NCI-H524 (cell line): ENCODE data around the gene TIMM17B.

ENCODE experiments used
- DNase-seq, 2 experiments: peaks; one replicate each; lab custom pipeline; 2025; lab: John Stamatoyannopoulos, UW

Gene TIMM17B

DNA sequence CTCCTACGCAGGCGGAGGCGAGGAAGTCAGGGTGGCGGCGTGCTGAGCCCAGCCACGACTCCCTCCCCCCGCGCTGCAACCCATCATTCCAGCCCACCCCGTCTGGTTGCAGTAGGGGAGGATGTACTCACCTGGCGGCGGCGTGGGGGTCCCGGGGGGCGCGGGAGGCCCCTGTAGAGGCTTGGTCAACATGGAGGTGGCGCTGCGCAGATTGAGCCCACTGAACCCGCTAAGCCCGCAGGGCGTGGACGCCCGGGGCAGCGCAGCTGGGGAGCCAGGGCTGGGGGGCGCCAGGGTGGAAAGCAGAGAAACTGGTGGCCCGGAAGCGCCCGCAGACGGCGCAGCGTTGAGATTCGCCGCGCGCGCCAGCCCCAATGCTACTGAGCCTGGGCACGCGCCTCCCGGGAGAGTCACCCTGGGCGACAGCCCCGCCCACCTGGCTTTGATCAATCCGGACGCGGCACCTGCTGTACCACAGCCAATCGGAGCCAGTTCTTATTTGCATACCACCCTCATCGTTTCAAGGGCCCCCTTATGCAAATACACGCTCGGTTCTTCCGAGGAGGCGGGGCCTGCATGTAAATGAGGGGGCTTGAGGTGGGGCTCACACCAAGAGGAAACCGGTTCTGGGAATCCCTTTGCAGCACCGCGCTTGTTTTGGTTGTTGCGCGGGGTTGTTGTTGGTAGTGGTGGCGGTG, 21.2 kb upstream of the TIMM17B start, which contains the start of gene PIM2:
Gene PIM2, minus strand, starts transcription at position 382 of the 698 bp plus-strand sequence. Its CDS starts 190 bp downstream, at position 192.
- DNase-seq, result peak; percentile 95 to 97

DNA sequence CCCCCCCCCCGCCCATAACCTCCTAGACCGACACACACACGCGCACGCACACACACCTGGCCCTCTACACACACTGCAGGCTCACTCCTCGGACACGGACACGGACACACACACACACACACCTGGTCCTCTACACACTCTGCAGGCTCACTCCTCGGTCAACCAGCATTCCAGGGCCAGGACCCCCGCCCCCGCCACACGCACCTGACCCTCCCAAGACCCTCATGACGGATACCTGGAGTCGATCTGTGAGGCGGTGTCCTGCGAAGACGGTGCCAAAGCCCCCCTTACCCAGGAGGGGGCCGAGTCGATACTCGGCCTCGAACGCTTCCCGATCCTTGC, 20.7 kb upstream of the TIMM17B start:
- DNase-seq, result no peak

DNA sequence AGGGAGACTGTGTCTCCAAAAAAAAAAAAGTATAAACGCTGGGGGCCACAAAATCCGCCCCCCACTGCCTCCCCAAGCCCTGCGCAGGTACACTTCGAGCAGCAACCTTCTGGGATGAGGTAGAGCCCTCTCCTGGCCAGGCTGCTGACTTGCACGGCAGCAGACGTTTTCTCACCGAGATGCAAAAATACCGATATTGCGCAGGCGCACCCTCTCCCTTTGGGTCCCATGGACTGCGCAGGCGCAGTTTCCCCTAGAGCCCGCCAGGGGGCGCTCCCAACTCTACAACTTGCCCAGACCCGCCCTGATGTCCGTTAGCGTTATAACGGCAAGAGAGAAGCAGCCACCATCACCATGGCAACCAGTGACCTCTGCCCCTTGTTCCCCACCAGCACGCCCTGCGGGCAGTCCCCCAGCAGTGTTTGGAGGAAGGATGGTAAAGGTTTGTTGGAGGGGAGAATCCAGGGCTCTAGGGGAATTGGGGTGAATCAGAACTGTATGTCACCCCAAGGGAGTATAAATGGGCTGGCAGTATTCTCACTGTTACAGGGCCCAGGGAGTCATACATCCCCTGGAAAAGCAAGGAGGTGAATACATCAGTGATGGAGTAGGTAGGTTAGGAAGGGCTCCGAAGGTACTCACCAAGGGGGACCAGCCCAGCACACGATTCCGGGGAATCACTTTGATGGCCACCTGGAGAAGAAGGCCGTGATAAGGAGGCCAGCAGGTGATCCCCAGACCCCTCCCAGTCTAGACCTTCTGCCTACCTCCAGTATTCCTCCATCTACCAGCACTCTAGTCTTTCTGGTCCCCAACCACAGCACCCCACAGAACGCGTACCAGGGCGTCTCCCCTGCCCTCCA, 19.8 kb upstream of the TIMM17B start:
- peak; percentile 91 to 94 for DNase-seq

DNA sequence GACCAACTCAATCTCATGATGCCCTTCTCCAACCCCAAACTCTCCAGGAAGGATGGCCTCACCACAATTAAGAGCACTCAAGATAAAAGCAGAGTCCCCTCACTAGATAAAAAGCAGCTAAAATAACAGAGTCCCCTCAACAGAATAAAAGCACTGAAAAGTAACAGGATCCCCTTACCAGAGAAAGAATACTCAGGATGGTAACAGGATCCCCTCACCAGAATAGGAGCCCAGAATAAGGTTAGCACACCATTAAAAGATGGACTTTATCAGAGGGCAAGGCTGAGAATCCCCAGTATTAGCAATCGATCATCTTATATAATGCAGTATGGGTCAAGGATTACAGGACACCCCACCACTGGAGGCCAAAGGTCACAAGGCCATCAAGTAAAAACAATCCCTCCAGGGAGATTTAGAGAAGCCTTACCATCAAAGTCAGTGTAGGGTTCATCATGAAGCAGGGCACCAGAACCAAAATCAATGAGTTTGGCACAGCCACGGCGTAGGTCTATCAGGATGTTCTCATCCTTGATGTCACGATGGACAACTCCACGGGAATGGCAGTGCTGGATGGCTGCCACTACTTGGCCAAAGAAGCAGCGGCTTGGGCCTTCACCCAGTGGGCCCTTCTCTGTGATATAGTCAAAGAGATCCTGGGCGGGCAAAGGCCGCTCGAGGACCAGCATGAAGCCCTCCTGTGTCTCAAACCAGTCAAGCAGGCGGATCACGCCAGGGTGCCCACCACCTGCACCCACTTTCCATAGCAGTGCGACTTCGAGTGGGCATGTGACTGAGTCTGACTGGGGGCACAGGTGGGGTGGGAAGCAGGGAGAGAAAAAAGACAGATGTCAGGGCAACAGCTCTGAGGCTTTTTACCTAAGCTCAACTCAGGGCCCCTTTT, 17.3 kb upstream of the TIMM17B start:
- DNase-seq, result no peak

DNA sequence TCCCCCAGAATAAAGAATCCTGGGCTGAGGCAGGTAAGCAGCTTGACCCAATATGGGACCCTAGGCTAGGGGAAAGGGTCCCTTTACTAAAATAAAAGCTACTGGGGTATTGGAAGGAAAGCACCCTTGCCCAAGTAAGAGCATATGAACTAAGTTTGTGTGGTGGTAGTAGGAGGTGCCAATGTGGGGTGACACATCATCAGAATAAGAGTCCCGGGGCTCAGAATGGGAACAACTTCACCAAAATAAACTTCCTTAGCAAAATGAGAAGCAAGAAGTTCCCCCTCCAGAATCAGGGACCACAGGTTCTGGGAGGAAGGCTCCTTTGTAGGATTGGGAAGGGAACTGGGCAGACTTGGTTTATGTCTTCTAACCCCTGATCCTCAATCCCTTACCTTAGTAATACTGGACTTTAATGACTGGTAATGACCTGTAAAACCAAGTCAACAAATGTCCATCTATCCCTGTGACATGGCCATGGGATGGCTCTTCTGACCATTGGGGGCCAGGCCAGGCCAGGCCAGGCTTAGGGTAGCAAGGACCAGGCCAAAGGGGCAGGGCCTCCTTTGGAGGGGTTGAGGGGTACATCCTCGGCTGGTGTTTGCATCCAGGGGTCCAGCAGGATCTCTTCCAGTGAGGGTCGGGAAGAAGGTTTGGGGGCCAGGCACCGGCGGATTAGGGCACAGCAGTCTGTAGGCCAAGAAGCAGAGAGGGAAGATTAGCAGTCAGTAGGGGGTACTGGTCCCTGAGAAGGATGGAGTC, 16.2 kb upstream of the TIMM17B start:
- no peak for DNase-seq

DNA sequence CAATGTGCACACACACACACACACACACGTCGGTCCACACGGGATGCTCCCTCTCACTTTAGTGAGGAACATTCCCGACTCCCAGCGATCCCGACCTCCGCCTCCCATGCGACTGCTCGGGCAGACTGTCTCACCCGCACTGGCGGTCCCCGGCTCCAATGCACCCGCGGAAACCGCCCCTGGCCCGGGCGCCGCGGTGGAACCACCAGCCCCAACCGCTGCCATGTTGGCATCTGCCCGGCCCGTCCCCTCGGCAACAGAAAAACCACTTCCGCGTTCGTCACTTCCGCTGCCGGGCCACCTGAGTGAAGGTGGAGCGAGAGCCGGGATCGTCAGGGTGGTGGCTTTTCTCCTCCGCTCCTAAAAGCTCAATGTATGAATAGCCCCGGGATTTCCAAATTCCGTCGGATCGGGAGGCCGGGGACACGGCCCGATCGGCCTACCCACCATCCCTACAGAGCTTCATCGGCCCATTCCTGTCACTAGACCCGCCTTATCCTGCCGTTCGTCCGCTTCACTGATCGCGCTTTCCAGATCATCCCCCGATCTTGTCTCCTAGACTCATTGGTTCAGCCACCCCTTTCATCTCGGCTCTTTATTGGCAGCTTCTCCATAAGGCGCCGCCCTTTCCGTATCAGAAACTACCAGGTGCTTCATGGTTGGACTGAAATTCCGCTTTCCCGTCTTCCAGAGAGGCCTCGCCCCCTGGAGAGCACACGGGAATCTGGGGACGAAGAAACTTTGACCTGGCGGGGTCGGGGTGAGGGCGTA, 14.0 kb upstream of the TIMM17B start, which contains the start of gene SLC35A2:
Gene SLC35A2, minus strand, starts transcription at position 235 of the 771 bp plus-strand sequence. Its CDS starts 10 bp downstream, at position 225.
- DNase-seq, result peak; percentile 72 to 78

DNA sequence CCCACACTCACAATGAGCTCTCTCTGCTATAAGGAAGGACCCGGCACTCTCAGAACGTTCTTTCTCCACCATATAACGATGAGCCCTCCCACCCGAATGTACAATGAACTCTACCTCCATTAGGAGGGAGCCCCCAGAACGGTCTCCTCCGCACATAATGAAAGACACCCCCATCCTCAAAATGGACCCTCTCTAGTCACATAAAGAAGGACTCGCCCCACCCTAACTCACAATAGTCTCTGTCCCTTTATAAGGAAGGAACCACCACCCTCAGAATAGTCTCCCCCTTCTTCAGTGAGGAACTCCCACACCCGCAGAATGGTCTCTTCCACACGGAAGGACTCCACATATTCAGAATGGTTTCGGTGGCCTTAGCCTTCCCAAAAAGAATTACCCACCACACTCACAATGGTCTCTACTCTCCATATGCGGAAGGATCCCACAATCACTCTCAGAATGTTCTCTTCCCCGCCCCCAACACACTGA, 13.4 kb upstream of the TIMM17B start:
- DNase-seq, result no peak

DNA sequence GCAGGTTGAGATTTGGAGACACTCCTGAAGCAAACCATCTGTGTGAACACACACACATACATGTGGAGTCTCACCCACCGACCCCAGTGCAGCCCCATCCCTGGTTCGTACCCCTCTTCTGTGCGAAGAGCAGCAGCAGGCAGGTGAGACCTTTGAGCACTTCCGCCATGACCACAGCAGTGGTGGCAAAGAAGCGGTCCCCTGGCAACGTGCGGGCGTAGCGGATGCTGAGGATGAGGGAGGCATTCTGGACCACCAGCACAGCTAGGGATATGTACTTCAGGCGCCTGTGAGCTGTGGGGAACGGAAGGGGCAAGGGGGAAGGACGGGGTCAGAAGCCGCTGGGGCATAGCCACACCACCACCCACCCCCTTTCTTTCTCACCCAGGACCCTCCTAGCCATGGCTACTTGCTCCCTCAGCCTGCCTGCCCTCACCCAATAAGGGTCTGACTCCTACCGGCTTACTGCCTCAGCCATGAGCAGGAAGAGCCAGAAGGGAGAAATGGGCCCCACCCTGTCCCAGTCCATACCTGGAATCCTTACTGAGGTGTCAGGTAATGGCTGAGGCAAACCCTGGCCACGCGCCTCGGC, 12.2 kb upstream of the TIMM17B start:
- no peak for DNase-seq

DNA sequence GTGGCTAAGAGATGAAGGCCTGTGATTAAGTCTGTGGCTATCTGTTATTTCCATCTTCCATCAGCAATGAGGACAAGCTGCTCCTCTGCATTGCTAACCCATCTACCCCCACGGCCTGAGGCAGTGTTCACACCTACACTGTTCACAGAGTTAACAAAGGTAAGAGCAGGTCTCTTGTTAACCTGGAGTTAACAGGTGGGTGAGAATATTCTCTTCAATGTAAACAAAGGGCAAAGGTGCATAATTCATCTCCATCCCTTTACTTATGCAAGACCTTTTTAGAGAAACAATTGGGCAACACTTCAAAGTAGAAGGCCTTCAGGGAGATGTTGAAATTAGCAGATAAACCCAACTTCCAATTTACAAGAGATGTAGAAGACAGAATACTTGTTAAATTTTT, 11.0 kb upstream of the TIMM17B start:
- no peak for DNase-seq

DNA sequence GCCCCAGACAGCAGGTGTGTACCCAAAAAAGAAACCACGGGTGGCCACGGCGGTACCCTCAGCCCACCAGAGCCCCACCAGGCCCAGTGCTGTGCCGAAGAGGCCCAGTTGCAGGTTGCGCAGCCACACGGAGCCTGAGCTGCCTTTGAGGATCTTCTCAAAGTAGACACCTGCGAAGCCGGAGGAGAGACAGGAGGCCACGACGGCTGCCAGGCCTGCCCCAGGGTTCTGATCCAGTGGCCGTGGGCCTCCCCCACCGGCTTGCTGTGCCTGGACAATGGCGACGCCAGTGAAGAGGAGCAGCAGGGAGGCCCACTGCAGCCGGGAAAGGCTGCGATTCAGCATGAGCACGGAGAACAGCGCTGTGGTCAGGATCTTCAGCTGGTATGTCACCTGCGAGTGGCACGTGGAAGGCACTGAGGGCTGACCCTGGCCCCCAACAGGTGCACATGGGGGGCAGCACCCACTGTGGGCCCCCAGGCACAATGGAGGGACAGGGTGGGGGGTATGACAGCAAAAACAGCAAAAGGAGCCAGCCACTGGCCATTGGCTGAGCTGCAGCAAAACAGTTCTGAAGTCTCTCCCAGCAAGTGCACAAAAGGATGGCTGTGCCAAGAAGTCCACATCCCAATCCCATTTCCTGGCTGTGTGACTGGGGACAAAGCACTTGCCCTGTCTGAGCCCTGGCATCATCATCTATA, 7.7 kb upstream of the TIMM17B start:
- DNase-seq, result no peak

DNA sequence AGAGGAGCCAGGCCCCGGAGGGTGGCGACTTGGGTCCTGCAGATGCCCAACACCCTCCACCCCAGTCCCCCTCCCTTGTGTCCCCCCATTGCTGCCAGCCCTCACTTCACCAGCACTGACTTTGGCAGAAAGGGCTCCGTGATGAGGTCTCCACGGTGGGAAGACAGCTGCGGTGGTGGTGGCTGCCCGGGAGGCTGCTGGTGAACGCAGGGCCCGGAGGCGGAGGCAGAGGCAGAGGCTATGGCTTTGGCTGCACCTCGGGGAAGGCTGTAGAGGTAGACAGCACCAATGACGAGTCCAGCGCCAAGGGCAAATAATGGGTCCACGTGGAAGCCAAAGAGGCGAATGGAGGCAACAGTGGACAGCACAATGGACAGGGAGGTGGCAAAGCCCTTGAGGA, 7.1 kb upstream of the TIMM17B start:
- DNase-seq, result no peak

DNA sequence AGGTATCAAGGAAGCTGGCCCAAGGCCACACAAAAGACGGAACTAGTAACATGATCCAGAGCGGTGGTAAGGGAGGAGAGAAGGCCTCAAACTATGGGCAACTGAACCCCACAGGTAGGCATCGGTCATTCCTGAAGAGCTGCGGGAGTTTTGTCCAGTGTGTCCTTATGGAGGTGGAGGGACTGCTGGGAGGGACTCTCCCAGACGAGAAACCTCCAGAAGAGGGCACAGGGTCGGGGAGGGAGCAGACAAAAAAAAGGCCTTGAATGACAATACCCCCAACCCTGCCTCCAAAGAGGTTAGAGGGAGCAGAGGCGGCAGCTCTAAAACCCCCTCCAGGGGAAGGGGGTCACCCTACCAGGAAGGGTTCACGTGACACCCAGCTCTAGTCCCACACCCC, 6.6 kb upstream of the TIMM17B start:
- no peak for DNase-seq

DNA sequence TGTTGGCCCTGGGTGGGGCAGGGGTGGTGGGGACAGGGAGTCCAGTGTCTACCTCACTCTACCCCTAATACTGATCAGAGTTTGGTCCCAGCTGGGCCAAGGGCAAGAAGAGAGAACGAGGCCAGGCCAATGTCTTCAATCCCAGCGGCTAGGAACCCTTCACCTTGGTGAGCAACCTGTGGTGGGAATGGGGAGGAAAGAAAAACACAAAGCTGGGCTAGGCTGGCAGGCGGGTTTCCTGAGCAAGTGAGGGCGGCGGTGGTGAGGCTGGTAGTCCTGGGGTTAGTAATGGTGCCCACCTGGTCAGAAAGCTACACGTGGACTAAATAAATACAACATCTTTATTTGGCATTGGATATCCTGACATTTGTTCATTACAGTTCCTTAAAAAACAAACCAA, 5.7 kb upstream of the TIMM17B start:
- DNase-seq, result no peak

DNA sequence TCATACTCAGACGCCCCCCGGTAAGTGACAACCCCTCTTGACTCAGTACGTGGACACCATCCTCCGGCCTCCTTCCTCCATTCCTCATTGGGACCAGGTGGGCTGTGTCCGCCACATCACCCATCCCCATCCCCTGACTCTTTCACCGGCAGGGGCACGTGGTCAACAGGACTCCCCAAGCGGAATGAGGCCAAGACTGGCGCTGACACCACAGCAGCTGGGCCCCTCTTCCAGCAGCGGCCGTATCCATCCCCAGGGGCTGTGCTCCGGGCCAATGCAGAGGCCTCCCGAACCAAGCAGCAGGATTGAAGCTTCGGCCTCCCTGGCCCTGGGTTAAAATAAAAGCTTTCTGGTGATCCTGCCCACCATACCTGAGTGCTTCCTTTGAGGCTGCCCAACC, 5.2 kb upstream of the TIMM17B start:
- DNase-seq, result no peak

DNA sequence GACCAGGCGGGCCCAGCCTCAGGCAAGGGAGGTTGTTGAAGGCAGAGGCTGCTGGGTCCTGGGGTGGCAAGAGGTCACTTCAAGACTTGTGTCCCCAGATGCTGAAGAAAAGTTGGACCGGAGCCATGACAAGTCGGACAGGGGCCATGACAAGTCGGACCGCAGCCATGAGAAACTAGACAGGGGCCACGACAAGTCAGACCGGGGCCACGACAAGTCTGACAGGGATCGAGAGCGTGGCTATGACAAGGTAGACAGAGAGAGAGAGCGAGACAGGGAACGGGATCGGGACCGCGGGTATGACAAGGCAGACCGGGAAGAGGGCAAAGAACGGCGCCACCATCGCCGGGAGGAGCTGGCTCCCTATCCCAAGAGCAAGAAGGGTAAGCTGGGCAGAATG, 4.6 kb upstream of the TIMM17B start:
- no peak for DNase-seq

DNA sequence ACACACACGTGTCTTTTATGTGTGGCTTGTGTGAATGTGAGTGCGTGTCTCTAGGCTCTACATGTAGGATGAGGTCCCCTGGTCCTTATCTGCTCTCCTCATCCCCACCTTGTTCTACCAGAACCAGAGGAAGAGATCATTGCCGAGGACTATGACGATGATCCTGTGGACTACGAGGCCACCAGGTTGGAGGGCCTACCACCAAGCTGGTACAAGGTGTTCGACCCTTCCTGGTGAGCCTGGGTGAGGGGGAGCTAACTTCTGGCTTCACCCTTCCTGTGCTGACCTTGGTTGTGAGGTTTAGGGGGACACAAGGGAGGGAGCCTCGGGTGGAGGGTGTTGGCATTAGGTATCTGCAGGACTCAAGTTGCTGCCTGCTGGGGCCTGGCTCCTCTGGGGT, 3.5 kb upstream of the TIMM17B start:
- DNase-seq, result no peak

DNA sequence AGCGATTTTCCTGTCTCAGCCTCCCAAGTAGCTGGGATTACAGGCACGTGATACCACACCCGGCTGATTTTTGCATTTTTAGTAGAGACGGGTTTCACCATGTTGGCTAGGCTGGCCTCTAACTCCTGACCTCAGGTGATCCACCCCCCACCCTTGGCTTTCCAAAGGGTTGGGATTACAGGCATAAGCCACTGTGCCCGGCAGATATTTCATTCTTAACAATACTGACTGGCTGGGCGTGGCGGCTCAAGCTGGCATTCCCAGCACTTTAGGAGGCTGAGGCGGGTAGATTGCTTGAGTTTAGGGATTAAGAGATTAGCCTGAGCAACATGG, 1.5 kb upstream of the TIMM17B start:
- DNase-seq, result peak; percentile 10 to 25

DNA sequence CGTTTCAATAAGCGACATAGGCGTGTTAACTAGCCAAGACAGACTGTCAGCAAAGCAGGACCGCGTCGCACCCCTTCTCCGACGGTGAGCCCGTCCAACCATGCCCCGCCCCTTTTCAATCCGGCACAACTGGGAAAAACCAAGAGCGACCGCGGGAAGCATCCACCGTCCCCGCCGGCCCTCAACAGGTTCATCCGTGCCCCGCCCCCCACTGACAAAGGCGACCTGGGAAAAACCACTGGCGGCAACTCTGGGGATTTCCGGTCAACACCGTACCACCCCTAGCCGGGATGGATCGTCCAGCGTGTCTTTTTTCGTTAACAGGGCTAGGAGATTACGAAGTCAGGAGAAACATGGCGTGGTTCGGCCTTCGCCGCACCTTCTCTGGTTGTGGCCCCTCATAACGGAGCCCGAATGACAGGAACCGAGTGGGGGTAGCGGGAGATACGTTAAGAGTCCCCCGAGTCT, 377 bp downstream of the TIMM17B start:
- DNase-seq, result peak; percentile 68 to 70

DNA sequence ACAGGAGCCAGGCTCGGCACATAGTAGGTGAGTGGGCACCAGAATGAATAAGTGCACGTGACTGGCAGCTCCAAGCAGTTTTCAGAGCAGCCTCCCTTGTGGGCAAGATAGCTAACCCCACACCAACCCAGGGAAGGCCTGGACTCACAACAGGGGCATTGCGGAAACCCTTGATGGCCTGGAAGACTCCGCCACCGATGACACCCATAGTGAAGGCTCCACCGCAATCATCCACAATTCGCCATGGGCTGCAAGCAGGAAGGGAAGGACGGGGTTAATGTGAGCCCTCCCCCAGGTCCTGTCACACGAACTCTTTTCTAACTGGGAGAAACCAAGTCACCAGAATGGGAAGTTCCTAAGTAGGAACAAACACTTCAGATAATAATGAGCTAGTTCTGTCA, 957 bp downstream of the TIMM17B start:
- DNase-seq, result no peak

DNA sequence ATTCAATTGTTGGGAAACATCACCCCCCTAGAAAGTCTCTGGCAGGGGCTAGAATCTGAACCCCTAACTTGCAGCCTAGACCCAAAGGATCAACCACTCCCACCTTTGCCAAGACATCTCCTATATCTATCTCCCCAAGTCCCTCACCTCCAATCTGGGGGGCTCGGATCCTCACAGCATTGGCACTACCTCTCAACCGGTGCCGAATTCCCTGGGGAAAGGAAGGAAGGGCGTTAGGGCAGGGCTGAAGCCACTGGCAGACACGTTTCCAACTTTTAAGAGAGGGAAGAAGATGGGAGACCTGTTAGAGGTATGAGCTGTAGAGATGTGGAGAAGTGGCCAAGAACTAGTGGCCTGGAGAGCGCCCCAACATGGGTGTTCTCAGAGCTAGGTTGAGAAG, 2.7 kb downstream of the TIMM17B start:
- DNase-seq, result no peak
